ENCODE results near the gene BIN2.

- TF ChIP-seq GATA2 (IDR thresholded peaks at IDR 0.05; ENCODE audit: low read depth, low read length) (no peak), GATA3 (IDR thresholded peaks at IDR 0.05; ENCODE audit: low read depth, low read length) (no peak)
These were observed 69.4 kb downstream of the BIN2 start for GRCh38 chr12:51254536-51254935.
